GM21381 (cell line): ENCODE results near the gene SIRT6.
"Not testable (repeated sequence)": the region's sequence is repeated elsewhere in the genome, so short reads cannot be mapped to it uniquely, and the experiment has no call there.

ENCODE experiments used
- ATAC-seq: cut with Tn5 transposase; IDR thresholded peaks from one replicate; pipeline ENCODE4 v1.9.1; 2021; ENCODE audit warnings: mild to moderate bottlenecking, moderate library complexity; ENCODE audit not compliant: unreplicated experiment

Gene SIRT6

DNA sequence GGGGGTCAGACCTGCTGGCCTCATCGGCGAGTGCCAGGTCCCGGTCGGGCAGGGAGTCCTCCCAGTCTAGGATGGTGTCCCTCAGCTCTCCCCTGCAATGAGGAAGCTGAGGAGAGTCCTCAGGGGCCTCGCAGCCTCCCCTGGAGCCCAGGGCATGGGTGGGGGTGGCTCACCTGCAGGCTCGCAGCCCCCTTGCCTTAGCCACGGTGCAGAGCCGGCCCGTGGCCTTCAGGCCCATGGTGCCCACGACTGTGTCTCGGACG, 6.8 kb downstream of the SIRT6 start:
- ATAC-seq = no peak

- ATAC-seq = no peak
Observed at GRCh38 chr19:4174895-4175668, 7.3 kb downstream of the SIRT6 start.

DNA sequence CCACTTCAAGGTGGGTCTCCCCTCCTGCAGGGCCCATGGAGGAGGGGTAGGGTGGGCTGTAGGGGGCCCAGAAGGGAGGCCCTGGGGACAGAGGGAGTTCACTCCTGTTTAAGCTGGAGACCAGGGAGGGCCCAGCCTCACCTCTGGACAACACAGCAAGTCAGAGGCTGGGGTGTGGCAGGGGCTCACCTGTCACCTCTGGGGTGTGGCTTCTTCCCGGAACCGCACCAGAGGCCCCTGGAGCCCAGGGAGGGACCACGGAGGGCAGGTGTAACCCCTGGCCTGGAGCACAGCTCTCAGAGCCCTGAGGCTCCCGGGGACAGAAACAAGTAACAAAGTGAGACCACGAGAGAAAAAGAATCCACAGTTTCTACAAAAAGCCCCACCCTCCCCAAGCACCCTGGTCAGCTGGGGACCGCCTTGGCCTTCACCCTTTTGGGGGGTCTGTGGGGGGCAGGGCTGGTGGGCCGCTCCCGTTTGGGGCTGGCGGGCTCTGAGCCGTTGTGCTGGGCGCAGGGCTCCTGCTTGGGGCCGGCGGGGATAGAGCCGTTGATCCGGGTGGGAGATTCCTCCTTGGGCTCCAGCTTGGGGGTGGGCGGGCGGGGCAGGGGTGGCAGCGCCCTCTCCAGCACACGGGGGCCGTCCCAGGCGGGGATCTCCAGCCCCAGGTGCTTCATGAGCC, 8.0 kb downstream of the SIRT6 start:
- ATAC-seq = no peak

DNA sequence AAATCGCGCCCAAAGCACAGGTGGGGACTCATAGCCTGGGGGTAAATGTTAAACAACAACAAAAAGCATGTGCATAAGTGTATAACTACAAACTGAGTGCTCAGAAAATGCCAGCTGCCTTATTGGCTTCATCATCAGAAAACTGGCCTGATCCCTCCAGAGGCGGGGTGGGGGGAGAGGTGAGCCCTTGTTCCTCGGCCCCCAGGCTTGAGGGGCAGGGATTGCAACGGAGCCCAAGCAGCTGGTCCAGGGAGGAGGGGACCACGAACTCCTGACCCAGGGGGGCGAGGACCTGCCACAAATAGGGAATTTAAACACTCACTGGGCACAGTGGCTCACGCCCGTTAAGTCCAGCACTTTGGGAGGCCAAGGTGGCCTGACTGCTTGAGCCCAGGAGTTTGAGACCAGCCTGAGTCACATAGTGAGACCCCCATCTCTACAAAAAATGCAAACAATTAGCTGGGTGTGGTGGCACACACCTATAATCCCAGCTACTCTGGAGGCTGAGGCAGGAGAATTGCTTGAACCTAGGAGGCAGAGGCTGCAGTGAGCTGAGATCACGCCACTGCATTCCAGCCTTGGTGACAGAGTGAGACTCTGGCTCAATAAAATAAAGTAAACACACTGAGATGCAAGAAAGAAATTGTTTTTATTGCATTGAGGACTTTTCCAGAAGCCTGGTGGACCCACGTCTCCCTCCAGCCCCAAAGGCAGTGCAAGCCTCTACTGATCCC, 8.7 kb downstream of the SIRT6 start:
- no peak for ATAC-seq

DNA sequence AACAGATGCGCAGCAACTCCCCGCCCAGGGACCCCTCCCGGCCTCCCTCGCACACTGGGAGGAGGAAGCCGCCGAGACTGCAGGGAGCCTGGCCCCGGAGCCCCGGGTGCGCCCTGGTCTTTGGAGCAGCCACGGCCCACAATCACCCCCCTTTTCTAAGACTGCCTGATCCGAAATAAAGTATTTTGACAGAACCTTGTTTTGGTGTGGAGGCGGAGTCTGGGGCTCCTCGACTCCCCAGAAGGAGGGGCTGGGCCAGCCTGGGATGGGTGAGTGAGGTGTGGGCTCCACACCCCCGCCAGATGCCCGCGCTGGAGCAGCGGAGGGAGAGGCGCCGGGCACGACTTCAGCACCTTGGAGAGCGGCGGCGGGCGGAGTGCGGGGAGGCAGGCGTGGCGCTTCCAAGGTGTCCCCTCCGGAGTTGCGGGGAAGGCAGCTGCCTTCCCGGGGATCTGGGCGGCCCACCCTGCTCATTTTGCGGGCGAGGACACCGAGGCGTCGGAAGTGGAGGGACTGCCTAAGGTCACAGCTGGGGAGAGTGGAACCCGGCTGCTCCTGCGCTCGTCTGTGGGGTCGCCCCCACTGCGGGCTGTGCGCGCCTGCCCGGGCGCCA, 9.4 kb downstream of the SIRT6 start:
- no peak for ATAC-seq

DNA sequence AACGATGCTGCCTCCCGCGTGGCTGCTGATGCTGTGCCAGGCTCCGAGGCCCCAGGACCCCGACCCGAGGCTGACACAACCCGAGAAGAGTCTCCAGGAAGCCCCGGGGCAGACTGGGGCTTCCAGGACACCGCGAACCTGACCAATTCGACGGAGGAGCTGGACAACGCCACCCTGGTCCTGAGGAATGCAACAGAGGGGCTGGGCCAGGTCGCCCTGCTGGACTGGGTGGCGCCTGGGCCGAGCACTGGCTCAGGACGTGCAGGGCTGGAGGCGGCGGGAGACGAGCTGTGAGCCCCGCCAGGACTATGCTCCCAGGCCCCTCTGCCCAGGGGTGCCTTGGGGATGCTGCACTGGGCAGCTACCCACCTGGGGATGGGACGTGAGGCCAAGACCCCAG, 10.7 kb downstream of the SIRT6 start:
- ATAC-seq = no peak

DNA sequence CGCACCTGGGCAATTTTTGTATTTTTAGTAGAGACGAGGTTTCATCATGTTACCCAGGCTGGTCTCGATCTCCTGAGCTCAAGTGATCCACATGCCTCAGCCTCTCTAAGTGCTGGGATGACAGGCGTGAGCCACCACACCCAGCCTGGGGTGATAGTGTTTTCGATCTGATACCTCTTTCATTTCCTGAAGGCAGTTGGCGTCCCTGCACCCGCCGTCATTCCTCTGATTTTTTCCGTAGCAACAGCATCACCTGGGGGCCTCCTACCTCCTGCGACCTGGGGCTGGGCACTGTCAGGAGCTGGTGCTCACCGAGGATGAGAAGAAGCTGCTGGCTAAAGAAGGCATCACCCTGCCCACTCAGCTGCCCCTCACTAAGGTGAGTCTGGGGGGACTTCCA, 18.1 kb downstream of the SIRT6 start:
- no peak for ATAC-seq

- ATAC-seq = no peak
Observed at GRCh38 chr19:4161415-4162077, 20.8 kb downstream of the SIRT6 start.

- not testable (repeated sequence) for ATAC-seq
Observed at GRCh38 chr19:4157971-4158370, 24.4 kb downstream of the SIRT6 start.

GRCh38 chr19:4157164-4157563, 25.2 kb downstream of the SIRT6 start:
- no peak for ATAC-seq

DNA sequence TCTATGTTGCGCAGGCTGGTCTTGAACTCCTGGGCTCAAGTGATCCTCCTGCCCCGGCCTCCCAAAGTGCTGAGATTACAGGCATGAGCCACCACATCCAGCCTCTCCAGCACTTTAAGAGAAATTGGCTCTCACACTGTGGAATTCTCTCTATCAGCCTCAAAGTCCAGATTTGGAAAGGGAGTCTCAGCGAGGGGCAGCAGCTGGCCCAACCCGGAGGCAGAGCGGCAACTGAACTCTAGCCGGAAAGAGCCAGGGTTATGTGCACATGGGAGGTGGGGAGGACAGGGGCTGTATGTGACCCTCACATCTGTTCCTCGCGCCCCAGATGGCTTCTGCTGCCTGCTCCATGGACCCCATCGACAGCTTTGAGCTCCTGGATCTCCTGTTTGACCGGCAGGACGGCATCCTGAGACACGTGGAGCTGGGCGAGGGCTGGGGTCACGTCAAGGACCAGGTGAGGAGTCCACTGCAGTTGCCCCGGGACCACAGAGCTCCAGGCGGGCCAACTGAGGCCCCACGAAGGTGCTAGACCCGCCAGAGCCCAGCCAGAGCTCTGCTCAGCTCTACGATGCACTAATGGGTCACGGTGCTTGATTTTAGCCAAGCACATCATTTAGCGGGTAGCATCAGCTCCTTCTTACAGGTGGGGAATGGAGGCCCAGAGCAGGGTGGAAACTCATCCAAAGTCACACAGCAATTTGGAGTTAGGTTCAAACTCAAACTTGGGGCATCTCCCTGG, 27.6 kb downstream of the SIRT6 start:
- ATAC-seq = no peak

DNA sequence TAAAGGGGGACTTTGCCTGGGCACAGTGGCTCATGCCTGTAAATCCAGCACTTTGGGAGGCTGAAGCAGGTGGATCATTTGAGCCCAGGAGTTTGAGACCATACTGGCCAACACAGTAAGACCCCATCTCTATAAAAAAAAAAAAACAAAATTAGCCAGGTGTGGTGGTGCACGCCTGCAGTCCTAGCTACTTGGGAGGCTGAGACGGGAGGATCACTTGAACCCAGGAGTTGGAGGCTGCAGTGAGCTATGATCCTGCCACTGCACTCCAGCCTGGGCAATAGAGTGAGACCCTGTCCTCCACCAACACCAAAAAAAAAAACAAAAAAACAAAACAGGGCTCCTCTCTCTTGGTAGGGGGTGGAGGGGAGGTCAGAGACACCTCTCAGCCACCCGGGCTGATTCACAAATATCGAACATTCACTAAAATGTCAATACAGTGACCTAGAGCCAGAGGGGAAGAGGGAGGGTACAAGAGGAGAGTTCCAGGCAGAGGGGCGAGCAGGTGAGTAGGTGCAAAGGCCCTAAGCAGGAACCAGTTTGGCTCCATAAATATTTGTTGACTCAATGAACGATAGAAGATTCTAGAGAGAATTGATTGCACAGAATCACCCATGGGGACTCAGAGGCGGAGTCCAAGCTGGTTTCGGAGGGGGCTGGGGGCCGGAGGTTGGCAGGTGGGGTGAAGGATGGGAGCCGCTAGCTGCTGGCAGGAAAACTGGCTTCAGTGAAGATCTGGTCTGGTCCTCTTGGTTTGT, 29.9 kb downstream of the SIRT6 start:
- no peak for ATAC-seq

GRCh38 chr19:4151623-4152022, 30.7 kb downstream of the SIRT6 start:
- ATAC-seq = no peak

DNA sequence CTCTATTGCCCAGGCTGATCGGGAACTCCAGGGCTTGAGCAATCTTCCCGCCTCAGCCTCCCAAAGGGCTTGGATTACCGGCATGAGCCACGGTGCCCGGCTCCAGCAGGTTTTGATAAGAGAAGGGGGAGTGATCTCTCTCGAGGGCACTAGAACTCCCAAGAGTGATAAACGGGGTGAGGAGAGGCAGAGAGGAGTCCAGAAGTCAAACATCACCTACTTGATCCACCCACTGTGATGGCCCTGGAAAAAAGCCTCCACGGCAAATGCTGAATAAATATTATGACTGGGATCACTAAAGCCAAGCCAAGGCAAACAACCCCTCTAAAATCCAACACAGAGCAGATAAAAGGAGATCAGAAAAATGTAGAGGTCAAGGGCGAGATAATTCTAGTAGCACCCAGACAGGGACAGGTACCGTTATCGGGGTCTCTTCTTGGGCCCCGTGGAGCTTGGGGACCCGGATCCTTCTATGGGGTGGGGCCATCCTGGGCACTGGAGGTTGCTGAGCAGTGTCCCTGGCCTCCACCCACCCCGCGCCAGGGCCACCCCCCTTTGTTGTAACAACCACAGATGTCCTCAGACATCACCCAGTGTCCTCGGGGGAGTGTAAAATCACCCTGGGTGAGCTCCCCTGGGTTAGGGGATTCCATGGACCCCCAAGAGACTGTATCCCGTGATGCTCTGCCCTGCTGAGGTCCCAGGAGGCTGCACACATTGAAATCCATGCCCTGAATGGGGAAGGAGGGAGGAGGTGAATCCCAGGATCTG, 32.7 kb downstream of the SIRT6 start:
- no peak for ATAC-seq

DNA sequence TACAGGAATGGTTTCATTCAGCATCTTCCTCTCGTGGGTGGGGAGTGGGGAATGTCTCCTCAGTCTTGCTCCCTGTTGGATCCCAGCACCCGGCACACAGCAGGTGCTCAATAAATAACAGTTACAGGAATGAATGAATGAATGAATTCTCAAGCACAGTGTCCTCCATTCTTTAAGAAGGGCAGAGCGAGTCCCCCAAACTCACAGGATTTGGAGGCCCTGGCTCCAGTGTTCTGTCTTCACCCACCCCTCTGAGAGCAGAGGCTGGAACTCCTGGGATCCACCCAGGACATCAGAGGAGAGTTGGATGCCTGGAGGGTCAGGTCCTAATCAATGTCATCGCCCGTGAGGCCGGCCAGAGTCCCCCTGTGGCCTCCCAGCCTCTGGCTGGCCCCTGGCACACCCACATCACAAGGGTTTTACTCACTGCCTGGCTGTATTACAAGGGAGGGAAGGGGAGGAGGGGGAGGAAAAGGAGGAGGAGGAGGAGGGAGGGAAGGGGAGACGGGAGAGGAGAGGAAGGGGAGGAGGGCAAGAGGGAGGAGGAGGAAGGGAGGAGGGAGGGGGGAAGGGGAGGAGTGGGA, 37.6 kb downstream of the SIRT6 start:
- no peak for ATAC-seq

DNA sequence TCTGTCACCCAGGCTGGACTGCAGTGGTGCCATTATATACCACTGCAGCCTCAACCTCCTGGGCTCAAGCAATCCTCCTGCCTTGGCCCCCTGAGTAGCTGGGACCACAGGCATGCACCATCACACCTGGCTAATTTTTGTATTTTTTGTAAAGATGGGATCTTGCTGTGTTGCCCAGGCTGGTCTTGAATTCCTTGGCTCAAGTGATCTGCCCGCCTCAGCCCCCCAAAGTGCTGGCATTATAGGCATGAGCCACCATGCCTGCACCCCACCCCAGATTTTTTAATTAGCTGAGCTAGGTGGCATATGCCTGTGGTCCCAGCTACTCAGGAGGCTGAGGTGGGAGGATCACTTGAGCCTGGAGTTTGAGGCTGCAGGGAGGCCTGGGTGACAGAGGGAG, 39.4 kb downstream of the SIRT6 start:
- not testable (repeated sequence) for ATAC-seq

- ATAC-seq = no peak
Observed at GRCh38 chr19:4140237-4140711, 42.1 kb downstream of the SIRT6 start.

DNA sequence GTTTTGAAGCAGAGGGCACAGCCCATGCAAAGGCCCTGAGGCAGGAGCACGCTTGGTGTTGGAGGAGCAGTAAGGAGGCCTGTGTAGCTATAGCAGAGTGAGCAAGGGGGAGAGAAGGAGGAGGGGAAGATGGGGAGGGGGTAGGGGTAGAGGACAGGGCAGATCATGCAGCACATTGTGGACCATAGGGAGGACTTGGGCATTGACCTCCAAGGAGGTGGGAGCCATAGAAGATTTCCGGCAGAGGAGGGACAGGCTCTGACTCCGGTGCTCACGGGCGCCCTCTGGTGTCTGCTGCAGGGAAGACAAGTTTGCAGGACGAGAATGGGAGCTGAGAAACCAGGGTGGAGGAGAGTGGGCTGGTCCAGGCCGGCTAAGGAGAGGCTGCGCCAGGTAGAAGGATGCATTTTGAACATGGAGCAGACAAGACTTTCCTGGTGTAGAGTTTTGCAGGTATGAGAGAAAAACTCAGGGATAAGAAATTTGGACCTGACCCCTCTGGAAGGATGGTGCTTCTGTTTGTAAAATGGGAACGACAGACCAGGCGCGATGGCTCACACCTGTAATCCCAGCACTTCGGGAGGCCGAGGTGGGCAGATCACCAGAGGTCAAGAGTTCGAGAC, 42.6 kb downstream of the SIRT6 start:
- ATAC-seq = no peak
